CD4-positive, alpha-beta T cell treated with Interleukin-6 at 100 ng/mL for 8 hours (primary cell): ENCODE results near the gene SURF2.

Experiments used
- DNase-seq: peaks from one replicate; pipeline ENCODE4 v3.0.0-alpha.2; 2020; ENCODE audit warnings: mixed read lengths, low spot score

The SURF2 gene

DNA sequence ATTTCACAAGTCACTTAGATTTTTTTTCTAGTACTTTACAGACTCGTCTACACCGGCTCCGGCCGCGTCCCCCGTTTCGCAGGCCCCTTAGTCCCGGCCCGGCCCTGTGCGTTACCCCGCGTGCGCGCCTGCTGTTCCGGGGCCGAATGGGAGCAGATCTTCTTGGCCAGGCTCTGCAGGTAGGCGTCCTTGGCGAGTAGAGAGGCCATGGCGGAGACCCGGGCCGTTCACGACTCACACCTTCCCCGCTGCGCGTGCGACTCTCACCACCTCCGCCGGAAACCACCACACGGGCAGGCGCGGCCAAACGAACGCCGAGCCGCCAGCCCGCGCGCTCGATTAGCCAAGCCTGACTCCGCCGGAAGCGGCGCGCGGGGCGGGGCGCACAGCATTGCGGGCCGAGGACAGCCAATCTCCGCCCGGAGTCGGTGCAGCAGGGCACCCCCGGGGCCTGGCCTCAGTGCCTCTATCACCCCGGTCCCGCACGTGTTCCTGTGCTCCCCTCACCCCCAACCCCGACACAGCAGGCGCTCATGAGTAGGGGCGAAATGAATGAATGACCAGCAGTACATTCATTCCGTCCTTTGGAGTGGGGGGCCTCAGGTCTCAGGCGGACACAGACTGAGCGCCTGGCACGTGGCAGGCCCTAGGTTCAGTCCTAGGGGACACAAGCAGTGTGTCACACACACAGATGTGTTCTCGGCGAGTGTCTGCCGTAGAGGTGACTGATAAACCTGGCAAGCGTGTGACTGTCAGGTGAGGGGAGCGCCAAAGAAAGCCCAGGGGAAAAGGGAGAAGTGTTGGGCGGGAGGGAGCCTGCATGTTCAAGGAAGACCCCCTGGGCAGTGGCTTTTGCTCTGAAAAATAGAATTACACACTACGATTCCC lies 20.2 kb upstream of the SURF2 start, which contains the start of gene SURF6:
Gene SURF6, minus strand, starts transcription at position 265 of the 888 bp plus-strand sequence. Its CDS starts 56 bp downstream, at position 209.
- peak; percentile 89 for DNase-seq

DNA sequence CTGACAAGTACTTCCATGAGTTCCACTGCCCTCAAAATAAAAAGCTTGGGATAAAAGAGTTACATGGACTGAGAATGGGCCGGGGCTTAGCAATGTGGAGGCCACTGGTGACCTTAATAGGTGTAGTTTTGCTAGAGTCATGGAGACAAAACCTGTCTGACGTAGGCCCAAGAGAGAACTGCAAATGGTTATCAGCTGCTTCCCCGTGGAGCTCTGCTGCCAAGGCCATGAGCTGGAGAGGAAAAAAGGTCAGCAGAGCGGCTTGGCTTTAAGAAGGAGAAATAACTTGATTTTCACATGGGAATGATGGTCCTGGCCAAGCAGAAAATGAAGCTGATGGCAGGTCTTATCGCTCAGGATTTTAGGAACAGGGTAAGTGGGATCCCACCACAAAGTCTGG lies 16.7 kb upstream of the SURF2 start:
- DNase-seq = no peak

DNA sequence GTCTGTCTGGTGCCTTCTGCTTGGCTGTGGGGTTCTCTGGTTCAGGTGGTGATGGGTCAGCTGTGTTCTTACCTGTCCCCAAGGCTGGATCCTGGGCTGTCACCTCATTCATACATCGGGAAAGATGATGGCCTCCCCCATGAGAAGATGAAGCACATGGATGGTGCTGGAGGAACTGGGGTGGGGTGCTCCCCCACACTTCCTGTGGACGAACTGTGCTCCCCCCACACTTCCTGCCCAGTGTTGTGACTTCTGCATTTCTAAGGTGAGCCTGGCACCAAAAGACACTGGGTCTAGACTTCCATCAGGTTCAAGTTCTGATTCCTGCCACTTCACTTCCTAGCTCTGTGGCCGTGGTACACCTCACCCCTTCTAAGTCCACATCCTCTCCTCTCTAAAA lies 16.1 kb upstream of the SURF2 start:
- DNase-seq = no peak

DNA sequence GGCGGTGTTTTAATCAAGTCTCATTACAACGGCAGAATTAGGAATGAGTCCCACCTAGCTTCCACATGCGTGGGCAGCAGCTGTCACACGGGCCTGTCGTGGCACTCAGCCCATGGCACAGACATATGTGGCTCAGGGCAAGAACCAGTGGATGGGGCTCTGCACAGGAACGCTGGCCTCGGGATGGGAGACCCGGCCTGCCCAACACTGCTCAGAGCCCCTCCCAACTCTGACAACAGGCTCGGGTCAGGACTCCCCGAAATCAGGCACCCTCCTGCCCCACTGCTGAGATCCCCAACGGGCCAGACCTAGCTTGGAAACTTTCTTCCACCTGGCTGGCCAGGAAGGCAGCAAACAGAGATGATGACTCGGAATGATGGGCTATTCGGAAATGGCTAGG lies 15.4 kb upstream of the SURF2 start:
- DNase-seq = no peak

DNA sequence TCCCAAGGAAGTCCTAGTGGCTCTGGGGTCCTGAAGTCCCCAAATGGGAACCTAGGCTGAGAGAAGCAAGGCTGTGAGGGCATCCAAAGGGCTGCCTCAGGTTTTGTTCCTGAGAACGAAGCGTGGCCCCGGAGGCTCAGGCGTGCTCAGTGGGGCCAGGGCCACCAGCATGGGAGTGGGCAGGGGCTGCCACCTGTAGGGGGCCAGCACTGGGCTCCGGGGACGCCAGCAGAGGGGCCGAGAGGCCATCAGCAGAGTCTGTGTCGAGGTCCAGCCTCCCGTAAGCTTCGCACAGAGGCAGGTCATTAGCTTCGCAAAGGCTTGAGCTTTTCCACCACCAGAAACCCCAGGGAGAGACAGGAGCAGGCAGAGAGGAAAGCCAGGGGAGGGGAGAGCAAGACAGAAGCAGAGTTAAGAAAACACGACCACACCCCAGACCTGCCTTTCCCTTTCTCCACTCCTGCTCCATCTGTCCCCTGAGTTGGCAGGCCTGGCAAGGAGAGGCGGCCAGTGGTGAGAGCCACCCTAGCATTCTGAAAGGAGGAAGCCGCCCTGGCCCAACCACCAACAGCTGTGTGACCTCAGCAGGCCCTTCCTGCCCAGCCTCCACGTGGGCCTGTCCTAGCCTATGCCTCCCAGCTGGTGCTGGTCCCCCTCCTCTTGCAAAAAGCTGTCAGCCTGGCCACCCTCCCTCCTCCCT lies 14.8 kb upstream of the SURF2 start:
- no peak for DNase-seq

DNA sequence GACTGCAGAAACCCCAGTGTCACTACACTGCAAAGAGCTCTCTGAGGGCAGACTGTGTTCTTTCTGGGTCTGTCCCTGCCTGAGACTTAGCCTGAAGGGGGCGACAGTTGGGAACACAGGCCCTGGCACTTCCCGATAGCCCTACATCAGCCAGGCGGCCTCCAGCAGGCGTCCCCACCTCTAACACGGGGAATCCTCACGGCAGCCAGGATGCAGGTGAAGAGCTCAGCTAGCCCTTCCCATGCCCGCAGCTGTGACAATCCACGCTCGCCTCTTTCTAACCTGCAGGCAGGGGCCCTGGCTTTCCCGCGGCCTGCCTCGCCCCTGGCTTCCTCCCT lies 14.3 kb upstream of the SURF2 start:
- DNase-seq = no peak

DNA sequence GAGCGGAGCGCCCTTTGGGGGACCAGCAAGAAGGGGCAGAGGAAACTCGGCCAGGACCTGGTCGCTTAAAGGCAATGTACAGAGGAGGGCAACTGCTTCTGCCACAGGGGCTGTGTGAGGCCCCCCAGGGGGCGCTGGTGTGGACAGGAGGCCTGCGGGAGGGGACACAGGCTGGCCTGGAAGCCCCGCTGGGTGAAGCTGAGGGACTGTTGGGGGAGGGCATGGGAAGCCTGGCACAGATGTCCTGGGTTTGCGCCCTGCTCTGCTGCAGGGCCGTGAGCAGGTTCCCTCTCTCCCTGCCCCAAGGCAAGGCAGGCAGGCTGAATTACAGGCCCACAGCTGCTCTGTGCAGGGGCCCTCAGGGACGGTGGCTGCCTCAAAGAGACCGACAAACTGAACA lies 13.8 kb upstream of the SURF2 start:
- no peak for DNase-seq

DNA sequence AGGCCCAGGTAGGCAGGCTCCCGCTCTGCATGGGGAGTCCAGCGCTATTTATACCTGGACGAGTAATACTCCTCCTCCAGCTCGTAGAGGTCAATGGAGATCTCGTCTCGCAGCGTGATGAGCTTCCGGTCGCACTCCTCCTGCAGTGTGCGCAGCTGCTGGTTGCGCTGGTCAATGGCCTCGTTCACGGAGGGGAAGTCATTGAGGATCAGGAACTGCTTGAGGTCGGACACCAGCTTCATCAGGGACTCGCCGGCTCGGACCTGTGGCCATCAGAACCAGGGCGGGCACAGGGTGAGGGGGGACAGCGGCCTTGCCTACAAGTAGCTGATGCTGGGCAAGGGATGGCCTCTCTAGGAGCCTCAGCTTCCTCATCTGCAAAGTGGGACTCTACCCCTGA lies 12.3 kb upstream of the SURF2 start:
- no peak for DNase-seq

DNA sequence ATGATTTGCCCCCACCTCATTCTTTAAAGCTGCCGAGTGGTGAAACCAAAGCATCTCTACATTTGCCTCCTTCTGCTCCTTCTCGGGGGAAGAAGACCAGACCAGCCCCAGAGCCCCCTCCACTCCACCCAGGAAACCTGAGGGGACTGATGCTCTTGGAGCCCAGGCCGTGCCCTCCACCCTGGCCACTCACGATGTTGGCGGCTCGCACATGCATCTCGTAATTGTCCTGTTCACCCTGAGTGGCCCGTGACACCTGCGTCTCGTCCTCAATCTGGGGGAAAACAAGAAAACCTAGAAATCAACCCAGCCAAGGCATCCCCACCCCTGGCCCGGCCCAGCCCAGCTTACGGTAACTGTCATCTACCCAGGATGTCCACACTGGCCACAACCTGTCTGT lies 11.4 kb upstream of the SURF2 start:
- no peak for DNase-seq

DNA sequence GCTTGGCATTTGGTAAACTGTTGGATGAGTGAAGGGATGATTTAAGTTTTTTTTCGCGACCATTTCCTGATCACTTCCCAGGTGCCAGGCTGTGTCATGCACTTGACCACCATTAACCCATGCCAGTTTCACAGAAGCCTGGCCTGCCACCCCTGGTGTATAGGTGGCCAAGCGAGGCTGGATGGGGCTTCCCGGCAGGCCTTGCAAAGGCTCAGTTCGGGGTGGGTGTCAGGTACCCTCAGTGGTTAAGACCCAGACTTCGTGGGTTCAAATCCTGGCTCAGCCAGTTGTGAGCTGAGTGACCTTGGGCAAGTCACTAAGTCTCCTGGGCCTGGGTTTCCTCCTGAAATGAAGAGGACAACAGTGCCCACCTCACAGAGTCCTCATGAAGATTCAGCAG lies 10.8 kb upstream of the SURF2 start:
- DNase-seq = no peak

DNA sequence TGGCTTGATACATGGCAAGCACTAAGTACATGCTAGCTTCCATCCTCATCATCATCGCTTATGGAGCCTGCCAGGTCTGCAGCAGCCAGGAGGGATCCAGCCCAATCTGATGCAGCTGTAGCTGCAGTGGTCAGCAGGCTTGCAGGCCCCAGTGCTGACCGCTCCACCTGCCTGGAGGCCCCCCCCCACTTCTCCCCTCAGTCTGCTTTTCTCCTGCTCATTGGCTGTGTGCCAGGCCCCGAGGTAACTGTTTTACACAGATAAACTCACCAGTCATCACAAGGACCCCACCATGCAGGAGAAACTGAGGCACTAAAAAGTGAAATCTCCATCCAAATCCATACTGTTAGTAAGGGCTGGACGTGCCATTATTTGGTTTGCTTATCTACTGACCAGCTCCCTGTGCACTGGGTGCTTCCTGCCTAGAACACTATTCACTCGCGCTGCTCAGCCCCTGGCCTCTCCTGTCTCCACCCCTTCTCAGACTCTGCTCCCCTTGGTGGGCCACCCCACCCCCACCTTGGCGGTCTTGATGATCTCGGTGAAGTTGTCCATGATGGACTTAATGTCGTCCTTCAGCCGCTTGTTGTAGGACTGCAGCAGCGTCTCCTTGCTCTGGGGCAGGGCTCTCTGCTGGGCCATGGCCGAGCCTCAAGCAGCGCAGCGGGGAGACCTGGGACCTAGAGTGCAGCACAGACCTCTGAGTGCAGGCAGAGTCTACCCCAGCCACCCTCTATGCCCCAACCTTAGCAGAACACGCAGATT lies 10.1 kb upstream of the SURF2 start:
- DNase-seq = no peak

DNA sequence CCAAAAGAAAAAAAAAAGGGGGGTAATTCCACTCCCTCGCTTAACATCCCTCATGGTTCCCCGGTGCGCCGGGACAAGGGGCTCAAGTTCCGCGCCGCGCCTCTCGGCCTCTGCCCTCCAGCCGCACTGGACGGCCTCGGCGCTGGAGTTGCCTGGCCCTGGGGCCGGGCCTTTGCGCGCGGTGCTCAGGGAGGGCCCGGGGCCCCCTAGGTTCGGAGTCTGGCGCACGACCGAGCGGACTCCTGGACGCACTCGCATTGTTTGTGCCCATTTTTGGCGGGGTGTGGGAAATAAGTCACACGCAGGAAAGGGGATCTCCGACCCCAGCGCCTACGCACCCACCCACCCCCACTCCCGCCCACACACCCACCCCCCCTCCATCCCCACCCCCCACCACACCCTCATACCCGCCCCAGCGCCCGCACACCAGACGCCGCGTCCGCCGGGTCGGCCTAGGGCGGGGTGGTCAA lies 8.8 kb upstream of the SURF2 start:
- peak; percentile 35 for DNase-seq

DNA sequence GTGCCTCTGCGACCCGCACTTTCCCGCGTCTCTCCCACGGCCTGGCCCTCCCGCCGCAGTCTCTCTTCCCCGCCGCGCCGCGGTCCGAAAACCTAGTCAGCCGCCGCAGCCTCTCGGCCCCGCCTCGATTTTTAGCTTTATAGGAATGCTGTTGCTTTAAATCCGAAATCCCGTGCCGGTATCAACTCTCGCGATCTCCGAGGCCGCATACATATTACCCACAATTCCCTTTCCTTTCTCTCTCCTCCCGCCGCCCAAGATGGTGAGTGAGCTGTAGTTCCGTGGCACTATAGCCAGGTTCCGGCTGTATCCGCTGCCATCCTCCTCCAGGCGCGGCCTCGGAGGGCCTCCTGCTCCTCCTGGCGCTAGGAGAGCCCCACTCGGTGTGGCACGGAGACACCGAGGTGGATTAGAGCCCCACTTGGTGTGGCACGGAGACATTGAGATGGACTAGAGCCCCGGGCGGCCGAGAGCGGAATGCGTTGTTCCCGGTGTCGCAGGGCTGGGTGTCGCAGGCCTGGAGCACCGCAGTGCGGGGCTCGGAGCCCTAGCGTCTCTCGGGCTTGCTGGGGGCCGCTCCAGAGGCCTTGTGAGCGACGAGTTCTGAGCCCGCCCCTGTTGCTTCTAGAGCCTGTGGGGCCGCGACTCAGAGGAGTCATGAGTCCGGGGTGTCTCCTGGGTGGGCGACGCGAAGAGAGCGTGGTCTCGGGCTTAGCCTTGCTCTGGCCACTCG lies 8.2 kb upstream of the SURF2 start, which contains the start of the genes MED22 and RPL7A:
Gene MED22, minus strand, starts transcription at position 147 of the 733 bp plus-strand sequence. CDS start 1,469 bp downstream, outside the sequence.
Gene RPL7A, plus strand, starts transcription at position 234 of the 733 bp plus-strand sequence. Its CDS starts 26 bp downstream, at position 260.
- DNase-seq = peak; percentile 91

DNA sequence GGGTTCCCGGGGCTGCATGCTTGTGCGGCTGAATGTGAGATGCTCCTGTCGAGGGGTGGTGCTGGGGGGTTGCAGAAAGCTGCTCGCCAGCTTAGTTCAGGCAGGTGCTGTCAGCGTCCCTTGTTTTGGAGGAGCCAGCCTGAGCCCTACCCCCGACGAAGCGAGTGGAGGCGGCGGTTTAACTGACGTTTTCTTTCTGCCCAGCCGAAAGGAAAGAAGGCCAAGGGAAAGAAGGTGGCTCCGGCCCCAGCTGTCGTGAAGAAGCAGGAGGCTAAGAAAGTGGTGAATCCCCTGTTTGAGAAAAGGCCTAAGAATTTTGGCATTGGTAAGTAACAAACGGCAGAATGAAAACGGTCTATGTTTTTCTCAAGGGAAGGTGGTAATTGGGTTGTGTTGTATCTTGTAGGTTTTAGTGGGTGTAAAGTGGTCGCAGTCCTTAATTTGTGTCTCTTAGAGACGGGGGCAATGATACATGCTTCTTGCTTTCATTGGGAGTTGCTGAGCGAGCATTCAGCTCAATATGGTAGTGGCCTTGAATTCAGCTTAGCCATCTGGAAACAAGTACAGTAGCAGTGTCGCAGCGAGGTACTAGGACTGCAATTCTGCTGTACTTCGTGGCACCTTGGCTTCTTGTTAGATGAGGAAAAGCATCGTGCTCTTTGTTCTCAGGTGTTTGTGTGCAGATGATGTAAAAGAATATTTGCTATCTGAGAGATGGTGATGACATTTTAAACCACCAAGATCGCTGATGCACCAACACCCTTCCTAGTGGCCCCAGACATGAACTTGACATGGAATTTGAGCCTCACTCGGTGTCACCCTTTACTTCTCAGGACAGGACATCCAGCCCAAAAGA lies 7.4 kb upstream of the SURF2 start:
- DNase-seq = no peak

DNA sequence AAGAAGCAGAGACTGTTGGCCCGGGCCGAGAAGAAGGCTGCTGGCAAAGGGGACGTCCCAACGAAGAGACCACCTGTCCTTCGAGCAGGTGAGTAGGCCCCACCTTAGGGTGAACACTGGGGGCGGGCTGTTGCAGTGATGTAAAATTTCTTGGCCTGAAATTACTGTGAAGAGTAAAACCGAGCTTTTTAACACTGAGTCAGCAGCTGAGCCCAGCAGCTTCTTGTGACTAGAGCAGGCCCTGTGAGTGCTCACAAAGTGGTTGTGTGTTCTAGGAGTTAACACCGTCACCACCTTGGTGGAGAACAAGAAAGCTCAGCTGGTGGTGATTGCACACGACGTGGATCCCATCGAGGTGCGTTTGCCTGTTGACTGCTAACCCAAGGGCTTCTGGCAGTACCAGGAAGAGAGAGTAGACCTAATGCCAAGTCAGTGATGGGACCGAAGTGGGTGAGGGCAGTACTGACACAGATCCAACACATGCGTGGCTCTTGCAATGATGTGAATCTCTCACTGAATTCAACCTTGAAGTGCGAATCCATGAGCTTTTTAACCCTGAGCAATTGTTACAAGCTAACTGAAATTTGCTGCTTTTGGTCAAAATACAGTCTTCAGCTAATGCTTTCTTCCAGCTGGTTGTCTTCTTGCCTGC lies 6.3 kb upstream of the SURF2 start:
- DNase-seq = no peak

DNA sequence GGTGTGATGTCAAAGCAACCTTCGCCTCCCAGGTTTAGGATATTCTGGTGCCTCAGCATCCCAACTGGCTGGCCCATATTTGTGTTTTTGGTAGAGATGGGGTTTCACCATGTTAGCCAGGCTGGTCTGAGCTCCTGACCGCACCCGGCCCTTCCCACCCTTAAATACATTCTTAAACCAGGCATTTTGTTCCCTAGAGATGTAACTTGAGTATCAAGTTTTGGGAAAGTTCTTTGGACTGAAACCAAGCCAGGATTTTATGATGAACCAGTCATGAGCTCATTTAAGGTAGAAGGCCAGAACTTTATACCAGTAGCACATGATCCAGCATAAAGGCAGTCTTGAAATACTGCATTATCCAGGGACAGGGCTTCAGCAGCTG lies 4.8 kb upstream of the SURF2 start:
- no peak for DNase-seq

DNA sequence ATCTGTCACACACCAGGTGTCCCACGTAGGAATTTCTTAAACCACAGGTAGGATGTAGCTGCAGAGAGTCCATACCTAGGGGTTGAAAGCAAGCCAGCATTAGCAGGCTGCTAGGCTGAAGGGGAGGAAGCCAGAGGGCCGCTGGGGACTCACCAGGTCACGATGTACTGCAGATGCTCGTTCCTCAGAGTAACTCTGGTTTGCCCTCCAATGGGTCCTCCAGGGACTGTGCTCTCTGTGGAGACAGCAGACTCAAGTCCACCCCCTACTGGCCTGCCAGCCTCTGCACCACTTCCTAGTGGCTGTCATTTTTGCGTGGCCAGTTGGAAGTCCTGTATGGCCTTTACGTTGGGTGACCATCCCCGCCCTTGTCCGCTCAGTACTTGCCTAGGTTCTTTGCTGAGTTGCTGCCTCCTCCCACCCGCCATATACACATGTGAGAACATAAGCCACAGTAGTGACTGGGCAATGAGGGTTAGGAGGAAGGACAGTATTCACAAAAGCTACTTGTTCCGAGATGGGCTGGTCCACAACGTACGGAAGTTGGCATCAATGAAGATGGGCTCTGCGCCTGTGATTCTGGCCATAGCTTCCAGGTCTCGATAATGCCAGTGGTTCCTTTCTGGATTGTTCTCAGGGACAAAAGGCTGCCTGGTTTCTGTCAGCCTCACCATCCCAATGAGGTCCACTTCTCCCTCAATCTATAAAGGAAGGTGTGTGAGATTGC lies 4.3 kb upstream of the SURF2 start:
- DNase-seq = no peak

DNA sequence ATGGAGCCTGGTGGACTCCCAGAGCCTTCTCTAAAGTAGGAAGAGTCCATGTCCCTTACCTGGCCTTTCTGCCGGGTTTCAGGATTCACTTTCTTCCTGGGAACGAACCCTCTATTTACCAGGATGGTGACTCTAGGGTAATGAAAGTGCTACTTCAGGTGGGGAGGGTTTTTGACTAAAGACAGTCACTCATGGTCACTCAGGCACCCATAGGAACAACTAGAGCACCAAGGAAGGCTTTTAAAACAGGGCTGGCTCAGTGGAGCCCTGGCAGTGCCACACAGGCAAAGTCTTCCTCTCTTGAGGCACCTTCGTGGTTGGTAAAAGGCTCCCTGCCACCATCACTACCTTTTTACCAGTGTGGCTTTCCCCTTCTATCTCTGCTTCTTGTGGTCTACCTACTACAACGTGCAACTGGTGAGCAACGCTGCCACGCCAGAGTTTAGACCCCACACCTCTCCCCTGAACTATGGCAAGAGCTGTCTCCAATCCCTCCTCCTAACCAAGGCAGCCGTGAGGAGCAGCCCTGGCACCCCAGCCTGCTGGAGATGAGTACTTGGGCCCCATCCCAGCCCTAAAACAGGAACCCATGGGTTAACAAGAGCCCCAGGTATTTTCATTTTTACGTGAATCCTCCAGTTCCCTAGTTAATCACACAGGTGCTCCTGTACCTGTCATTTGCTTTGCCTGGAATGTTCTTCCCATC lies 3.6 kb upstream of the SURF2 start:
- DNase-seq = no peak

DNA sequence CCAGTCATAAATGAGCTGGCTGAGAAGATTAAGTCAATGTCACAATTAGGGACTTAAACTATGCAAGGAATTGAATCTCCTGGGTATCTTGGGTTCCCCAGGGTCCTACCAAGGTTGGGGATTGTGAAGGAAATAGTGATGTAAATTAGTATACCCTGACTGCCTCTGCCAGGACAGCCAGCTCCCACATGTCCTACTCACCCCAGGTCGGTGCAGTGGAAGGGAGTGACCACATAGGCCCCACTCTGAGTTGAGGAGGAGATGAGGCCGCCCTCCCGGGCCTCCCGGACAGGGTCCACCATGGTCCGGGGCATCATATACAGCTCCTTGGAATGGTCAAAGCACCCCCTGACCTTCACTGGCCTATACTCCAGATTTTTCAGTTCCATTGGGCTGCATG lies 2.8 kb upstream of the SURF2 start:
- no peak for DNase-seq
